PC-3 (cell line): ENCODE results near the gene SHC4.

Experiments used
- CTCF ChIP-seq: fragments of 300-600 bp; sonication (generic); conservative IDR thresholded peaks from 2 replicates; pipeline ENCODE4 v1.5.1; 2017; ENCODE audit warnings: antibody characterized with exemption, low read depth, mild to moderate bottlenecking, low read length
- EZH2phosphoT487 ChIP-seq: fragments of 300-600 bp; sonication (generic); IDR thresholded peaks from 2 replicates; pipeline ENCODE4 v1.6.1; 2018; ENCODE audit warnings: mild to moderate bottlenecking, antibody characterized with exemption, low read length, borderline replicate concordance

DNA sequence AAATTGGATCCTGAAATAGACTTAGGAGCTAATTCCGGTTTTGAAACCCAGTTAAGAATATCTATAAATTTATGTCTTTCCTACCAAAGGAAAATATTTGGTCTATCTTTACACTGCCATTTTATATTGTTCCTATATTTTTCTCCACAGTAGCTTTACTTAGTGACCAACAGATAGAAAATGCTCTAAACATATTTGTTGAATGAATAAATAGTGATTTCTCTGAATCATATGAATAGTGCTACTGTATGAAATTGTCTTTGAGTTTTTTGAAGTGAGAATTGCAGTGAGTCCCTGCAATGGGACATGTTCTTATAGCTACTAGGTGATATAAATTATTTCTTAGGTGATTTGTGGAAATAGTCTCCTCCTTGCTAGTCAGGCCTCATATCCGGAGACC lies 104.3 kb downstream of the SHC4 start:
- TF ChIP-seq CTCF (no peak), EZH2phosphoT487 (no peak)
